Uterus (tissue), 4 donors: ENCODE measurements around the gene HDAC4. TPM values are rescaled to one million over a fixed set of nuclear protein-coding genes. Genes with fewer than 3 reads are reported as not detected.
"Not testable (repeated sequence)": the region's sequence is repeated elsewhere in the genome, so short reads cannot be mapped to it uniquely, and the experiment has no call there.

Experiments used
- DNase-seq, 2 donors: peaks; one replicate each; pipeline ENCODE4 v3.0.0-alpha.2; 2019 to 2020
- H3K27ac ChIP-seq, 2 donors: fragments of 200-600 bp; sonication (generic); 1 replicate in 1 of 2; 2 replicates in 1 of 2; pipeline ENCODE4 v1.5.1; 2016 to 2018
- H3K27me3 ChIP-seq, 2 donors: fragments of 200-600 bp; sonication (generic); one replicate each; pipeline ENCODE4 v1.5.1; 2018 to 2019; ENCODE audit warnings: control low read depth in 1 of 2
- H3K36me3 ChIP-seq, 2 donors: fragments of 200-600 bp; sonication (generic); one replicate each; pipeline ENCODE4 v1.5.1; 2019; ENCODE audit warnings: control low read depth in 1 of 2
- H3K4me1 ChIP-seq, 2 donors: fragments of 200-600 bp; sonication (generic); one replicate each; pipeline ENCODE4 v1.5.1; 2018 to 2019; ENCODE audit warnings: control low read depth in 1 of 2
- H3K4me3 ChIP-seq, 2 donors: fragments of 200-600 bp; sonication (generic); 1 replicate in 1 of 2; 2 replicates in 1 of 2; pipeline ENCODE4 v1.5.1; 2018 to 2019; ENCODE audit warnings: mild to moderate bottlenecking in 1 of 2
- H3K9me3 ChIP-seq, 2 donors: fragments of 200-600 bp; sonication (generic); one replicate each; pipeline ENCODE4 v1.5.1; 2019; ENCODE audit warnings: control low read depth in 1 of 2
- POLR2A ChIP-seq, 2 donors: fragments of 450-650 bp; IDR thresholded peaks; one replicate each; pipeline ENCODE4 v1.6.1; 2016; ENCODE audit warnings: antibody characterized with exemption in 2 of 2, mild to moderate bottlenecking in 1 of 2, moderate library complexity in 1 of 2
- intact Hi-C: fragments of 100-400 bp; cut with DNase I; formaldehyde crosslinking; loops from one replicate; pipeline ENCODE4 v1.15.1; 2023; ENCODE audit warnings: low total_unique reads
- total RNA-seq, 4 donors: library from RNA; depleted of rRNA in 3 of 4; stranded (reverse); fragments of >200 nt in 3 of 4; gene quantifications; one replicate each; pipeline versions ENCODE4 v1.1.0 to v1.2.4, GENCODE V29; 2014 to 2023
- TF ChIP-seq, protein P1 (sequence below), 4 experiments: fragments of 200-600 bp in 2 of 4; fragments of 450-650 bp in 2 of 4; sonication (generic) in 2 of 4; IDR thresholded peaks; one replicate each; pipeline ENCODE4 v1.5.1; 2016 to 2019; ENCODE audit warnings: antibody characterized with exemption in 4 of 4, mild to moderate bottlenecking in 2 of 4, moderate library complexity in 1 of 4
- donor health status: DM: yes; HTN: yes; CAD: no.

The HDAC4 gene
- total RNA-seq, 4 donors from 2014 or later: 42.1 to 91.5 (median 73.4) TPM

DNA sequence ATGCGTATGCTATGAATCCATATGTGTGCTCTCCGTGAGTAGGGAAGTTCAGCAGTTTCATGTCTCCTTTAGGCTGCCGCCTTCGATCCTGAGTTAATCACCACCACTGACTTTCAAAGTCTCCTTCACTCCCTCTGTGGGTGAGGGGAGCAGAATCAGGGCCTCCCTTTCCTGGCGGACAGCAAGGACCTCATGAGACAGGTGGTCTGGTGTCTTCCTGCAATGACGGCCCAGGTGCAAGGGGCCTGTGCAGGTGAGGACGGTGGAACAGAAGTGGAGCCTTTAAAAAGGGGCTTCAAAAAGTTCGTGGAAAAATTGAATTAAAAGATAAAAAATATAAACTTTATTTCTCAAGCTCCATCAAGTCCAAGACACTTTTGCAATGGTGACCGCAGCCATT lies 330.4 kb downstream of the HDAC4 start:
- no peaks in the 10 kb centered on the region for H3K4me1 ChIP-seq
- no peaks in the 10 kb centered on the region for H3K36me3 ChIP-seq
- DNase-seq: no peak
- intact Hi-C loops: no loop called here
- no peaks in the 10 kb centered on the region for H3K27me3 ChIP-seq
- H3K27ac ChIP-seq: no peak overlapping the region
- no peak for TF ChIP-seq POLR2A (IDR thresholded peaks at IDR 0.05)
- TF ChIP-seq, protein P1, sequence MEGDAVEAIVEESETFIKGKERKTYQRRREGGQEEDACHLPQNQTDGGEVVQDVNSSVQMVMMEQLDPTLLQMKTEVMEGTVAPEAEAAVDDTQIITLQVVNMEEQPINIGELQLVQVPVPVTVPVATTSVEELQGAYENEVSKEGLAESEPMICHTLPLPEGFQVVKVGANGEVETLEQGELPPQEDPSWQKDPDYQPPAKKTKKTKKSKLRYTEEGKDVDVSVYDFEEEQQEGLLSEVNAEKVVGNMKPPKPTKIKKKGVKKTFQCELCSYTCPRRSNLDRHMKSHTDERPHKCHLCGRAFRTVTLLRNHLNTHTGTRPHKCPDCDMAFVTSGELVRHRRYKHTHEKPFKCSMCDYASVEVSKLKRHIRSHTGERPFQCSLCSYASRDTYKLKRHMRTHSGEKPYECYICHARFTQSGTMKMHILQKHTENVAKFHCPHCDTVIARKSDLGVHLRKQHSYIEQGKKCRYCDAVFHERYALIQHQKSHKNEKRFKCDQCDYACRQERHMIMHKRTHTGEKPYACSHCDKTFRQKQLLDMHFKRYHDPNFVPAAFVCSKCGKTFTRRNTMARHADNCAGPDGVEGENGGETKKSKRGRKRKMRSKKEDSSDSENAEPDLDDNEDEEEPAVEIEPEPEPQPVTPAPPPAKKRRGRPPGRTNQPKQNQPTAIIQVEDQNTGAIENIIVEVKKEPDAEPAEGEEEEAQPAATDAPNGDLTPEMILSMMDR (IDR thresholded peaks at IDR 0.05): no peak
- H3K4me3 ChIP-seq: no peak overlapping the region
- H3K9me3 ChIP-seq: no peaks in the 10 kb centered on the region

DNA sequence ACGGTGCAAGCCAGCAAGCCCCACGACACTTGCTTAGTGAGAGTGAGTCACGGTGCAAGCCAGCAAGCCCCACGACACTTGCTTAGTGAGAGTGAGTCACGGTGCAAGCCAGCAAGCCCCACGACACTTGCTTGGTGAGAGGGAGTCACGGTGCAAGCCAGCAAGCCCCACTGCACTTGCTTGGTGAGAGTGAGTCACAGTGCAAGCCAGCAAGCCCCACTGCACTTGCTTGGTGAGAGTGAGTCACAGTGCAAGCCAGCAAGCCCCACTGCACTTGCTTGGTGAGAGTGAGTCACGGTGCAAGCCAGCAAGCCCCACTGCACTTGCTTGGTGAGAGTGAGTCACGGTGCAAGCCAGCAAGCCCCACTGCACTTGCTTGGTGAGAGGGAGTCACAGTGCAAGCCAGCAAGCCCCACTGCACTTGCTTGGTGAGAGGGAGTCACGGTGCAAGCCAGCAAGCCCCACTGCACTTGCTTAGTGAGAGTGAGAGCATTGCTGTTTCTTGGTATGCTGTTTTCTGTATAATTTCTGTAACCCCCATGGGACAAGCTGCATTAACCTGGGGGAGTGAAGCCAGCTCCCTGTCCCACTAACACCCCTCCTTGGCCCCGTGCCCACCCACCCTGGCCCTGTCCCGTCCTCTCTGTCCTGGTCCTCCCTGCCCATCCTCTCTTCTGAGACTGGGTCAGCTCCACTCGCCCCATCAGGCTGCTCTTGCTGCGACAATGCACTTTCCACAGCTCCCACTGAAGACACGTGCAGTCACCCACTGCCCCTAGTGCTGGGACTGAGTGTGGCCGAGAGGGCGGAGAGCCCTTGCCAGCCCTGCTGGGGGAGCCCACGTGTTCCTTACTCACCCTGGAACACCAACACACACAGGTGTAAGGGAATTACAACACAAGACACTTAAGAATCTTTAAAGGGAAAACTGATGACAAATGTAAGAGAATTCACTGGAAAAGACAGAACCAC lies 331.2 kb downstream of the HDAC4 start:
- H3K4me3 ChIP-seq, intact Hi-C loops, H3K4me1 ChIP-seq, H3K9me3 ChIP-seq, DNase-seq, H3K36me3 ChIP-seq, H3K27ac ChIP-seq, H3K27me3 ChIP-seq: not testable (repeated sequence)

DNA sequence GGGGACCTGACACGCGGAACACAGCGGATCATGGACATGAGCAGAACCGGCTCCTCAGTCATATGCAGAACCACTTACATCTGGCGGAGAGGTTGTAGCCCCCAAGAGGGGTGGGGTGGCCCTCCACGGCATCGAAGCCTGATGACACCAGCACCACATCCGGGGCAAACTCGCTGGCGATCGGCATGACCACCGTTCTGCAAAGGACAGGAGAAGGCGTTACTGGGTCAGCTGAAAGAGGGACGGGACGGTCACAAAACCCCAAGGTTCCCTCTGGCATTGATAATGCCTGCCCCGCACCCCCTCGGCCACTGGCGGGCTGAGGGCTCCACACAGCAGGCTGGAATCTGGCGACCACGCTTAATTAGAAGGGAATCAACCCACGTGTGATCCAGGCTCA lies 332.4 kb downstream of the HDAC4 start:
- Histone ChIP-seq H3K36me3 (no peaks in the 10 kb centered on the region), H3K27me3 (no peaks in the 10 kb centered on the region), H3K4me3 (no peak overlapping the region), H3K27ac (no peak overlapping the region), H3K9me3 (no peaks in the 10 kb centered on the region), H3K4me1 (no peaks in the 10 kb centered on the region)
- TF ChIP-seq, protein P1 (IDR thresholded peaks at IDR 0.05): no peak
- no peak for TF ChIP-seq POLR2A (IDR thresholded peaks at IDR 0.05)
- no peak for DNase-seq
- intact Hi-C loops: no loop called here

DNA sequence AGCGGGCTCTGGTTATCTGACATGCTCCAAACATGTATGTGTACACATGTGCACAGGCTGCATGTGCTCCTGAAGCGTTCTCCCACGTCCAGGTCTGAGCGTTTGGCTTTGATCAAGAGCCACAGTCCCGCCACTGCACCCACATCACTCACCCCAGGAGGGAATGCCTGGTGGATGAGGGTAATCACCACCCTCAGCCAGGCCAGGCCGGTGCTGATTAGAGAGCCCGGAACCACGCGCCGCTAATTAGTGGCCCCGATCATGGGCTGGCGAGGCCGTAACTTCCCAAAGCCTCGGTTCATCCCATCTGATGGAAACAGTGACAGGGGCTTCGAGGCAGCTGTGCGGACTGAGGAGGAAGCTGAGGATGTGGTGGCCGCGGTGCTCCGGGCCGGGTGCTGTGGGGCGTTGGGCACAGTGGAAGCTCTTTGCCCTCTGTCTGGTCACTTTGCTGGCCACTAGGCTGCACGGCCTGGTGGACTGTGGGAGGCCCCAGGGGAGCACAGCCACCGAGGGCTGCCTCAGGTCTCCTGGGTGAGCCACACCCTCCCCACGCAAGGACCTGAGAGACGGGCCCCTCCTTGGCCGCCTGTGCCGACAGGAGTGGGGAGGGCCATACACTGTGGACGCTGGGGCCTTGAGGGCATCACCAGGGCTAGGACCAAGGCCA lies 333.5 kb downstream of the HDAC4 start:
- Histone ChIP-seq H3K4me1 (no peaks in the 10 kb centered on the region), H3K4me3 (no peak overlapping the region), H3K9me3 (no peaks in the 10 kb centered on the region), H3K36me3 (no peaks in the 10 kb centered on the region), H3K27ac (no peak overlapping the region), H3K27me3 (no peaks in the 10 kb centered on the region)
- no peak for DNase-seq
- no peak for TF ChIP-seq POLR2A (IDR thresholded peaks at IDR 0.05)
- TF ChIP-seq, protein P1 (IDR thresholded peaks at IDR 0.05): no peak
- intact Hi-C loops: no loop called here

DNA sequence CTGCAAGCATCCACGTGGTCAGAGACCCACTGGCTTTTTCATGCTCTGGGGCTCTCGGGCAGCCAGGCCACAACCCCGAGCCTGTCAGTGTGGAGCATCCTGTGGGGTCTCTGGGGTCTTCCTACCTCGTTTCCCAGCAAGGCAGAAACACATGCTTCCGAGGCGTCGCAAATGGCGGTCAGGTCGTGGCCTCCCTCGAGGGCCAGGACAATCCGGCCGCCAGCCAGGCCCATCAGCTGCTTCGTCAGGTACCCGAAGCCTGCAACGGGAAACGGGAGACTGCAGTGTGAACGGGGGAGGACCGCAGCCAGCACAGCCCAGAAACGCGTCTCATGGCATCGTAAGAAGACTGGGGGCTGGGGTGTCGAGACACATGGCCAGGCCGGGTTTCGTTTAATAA lies 334.2 kb downstream of the HDAC4 start:
- Histone ChIP-seq H3K4me1 (no peaks in the 10 kb centered on the region), H3K9me3 (no peaks in the 10 kb centered on the region), H3K27me3 (no peaks in the 10 kb centered on the region), H3K36me3 (no peaks in the 10 kb centered on the region), H3K4me3 (no peak overlapping the region), H3K27ac (no peak overlapping the region)
- TF ChIP-seq POLR2A (IDR thresholded peaks at IDR 0.05): no peak
- TF ChIP-seq, protein P1 (IDR thresholded peaks at IDR 0.05): no peak
- intact Hi-C loops: no loop called here
- DNase-seq: no peak
